Stimulated activated CD4-positive, alpha-beta T cell treated with anti-CD3 and anti-CD28 coated beads, Interleukin-2, amount 100 ng/mL, for 48 hours (primary cell): ENCODE measurements around the gene DOCK4.

ENCODE experiments used
- DNase-seq, 2 donors: peaks; one replicate each; pipeline ENCODE4 v3.0.0-alpha.2; 2020

The DOCK4 gene

DNA sequence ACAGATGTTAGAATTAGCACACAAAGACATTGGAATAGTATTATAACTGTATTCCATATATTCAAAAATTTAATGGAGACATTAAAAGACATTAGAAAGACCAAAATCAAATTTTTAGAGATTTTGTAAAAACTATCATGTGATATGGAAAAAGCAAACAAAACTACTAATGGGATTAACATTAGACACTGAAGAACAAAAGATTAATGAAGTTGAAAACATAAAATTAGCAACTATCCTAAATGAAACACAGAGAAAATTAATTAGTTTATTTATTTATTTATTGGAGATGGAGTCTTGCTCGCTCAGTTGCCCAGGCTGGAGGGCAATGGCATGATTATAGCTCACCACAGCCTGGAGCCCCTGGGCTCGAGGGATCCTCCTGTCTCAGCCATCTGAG is 158.8 kb downstream of the DOCK4 start:
- no peak for DNase-seq

DNA sequence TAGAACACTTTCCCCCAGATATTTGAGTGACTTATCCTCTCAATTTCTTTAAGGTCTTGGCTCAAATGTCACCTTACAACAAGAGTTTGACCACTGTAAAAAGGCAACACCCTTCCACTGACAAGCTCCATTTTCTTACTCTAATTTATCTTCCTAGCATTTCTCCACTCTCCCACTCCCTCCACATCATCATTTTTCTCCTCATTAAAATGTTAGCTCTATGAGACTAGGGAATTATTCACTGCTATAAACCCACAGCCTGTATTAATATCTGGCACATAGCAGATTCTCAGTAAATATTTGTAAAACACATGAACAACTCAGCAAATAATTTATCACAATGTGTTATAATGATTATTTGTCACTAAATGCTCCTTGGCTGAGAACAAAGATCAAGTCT is 161.0 kb downstream of the DOCK4 start:
- DNase-seq = no peak

DNA sequence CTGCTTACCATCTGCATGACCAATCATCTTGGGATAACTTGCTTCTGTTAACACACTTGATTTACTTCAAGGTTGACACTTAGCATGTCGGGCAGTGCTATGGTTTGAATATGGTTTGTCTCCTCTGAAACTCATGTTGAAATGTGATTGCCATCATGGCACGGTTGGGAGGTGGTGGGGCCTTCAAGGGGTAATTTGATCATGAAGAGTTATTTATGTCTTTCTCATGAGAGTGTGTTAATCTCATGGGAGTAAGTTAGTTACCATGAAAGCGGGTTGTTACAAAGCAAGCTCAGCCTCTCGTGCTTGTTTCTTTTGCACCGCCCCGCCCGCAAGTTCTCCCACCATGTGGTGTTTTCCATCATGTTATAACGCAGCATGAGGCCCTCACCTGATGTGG is 163.6 kb downstream of the DOCK4 start:
- DNase-seq = no peak

DNA sequence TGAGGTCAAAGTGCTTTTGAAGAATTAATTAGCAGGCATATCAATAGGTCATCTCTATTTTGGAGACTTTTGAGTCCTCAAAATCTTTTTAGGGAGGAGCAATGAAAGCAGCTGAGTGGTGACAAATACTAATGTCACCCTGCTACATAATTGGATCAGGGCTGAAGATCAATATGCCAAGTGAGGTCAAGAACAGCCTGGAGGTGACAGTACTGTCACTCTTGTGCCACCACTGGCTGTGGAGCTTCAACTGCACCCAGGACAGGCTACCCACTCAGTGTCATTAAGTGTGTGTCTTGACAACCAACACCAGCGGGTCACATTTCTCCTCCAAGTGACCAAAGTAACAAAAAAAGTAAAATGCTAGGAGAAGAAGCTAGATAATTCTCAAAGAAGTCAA is 167.8 kb downstream of the DOCK4 start:
- DNase-seq = no peak

DNA sequence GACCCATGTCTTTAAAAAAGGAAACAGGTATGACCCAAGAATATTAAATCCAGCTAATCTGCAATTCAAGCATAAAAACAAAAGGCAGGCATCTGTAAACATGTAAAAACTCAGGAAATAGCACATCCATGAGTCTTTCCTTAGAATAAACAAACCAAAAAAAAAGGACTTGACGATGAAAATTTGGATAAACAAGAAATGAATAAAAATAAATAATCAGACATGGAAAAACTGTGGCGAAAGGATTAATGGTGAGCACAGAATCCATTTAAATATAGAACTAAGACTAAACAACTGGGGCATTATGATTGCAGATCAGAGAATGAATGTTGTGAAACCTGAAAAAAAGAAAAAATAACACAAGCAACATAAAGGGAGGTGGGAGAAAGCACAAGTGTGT is 170.1 kb downstream of the DOCK4 start:
- DNase-seq = no peak

DNA sequence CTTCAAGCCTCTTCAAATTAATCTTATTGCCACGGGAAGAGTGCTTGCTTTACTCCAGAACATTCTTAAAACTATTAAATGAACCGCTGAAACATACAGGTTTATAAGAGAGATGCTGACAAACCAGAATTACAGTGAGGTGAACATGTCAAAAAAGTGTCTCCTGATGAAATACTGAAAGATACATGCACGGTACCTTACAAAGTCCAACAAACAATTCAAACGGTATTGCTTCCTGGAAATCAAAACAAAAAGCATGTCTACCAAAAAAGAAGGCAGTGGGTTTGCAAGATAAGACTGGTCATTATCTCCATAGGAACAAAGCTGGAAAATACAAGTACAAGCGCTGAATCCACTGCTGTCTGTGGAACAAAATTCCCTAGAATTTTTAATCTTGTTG is 174.5 kb downstream of the DOCK4 start:
- DNase-seq = no peak

DNA sequence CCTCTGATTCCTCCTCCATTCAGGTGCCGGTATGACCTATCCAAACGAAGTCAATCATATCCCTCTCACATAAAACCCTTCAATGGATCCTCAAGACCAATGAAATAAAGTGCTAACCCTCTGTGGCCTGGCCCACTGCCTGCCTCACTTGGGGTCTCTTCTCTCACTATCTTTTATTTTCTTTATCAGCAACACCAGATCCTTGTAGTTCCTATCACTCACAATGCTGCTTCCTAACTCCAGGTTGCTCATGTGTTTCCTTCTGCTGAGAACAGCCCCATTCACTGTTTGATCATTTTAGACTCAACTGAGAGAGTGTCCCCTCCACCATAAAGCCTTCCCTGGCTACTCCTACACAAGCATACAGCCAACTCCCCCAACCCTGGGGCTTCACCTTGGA is 180.6 kb downstream of the DOCK4 start:
- no peak for DNase-seq

DNA sequence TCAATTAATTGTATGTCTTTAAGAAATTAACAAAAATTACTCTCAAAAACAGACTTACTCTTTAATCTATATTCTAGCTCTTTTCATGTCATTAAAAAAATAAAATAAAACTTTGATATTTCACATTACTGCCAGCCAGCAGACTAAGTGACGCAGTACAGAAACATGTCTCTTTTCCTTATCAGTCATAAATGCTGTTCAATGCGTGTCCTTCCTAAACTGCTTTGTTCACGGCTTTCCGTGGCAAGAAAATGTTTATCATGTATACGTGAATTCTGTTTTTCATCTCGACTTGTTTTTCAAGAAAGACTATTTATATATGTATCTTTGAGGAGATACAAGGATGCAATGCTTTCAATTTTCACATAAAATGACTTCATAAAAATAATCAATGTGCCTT is 182.4 kb downstream of the DOCK4 start:
- no peak for DNase-seq

DNA sequence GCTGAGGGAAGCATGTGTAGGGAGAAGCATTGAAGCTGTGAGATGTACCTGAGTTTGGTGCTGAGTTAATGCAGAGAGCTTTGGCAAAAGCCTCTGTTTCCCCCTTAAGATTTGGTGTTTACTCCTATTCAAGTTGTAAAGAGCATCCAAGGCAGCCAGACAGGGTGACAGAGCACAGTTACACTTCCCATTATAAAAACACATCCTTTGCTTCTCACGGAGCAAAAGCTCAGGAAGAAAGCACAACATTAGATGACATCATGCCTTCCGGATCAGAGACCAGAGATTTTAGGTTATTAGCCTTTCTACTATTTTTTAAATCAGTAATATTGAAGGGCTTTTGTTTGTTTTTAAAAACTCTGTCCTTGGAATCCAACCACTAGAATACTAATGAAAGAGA is 182.9 kb downstream of the DOCK4 start:
- no peak for DNase-seq

DNA sequence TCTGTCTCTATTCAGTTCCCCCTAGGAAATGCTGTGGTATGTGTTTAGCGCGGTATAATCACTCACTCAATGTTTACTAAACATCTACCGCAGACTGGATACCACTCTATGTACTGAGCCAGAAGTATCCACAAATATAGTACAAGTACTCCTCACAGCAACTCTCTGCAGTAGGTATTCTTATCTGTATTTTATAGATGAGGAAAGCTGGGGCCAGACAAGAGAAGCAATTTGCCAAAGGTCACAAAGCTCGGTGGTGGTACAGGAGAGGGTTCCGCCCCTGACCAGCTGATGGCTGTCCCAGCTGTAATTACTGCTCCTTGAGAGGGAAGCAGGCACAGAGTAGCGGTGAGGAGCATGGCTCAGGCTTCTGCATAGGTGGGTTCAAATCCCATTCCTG is 184.1 kb downstream of the DOCK4 start:
- no peak for DNase-seq

DNA sequence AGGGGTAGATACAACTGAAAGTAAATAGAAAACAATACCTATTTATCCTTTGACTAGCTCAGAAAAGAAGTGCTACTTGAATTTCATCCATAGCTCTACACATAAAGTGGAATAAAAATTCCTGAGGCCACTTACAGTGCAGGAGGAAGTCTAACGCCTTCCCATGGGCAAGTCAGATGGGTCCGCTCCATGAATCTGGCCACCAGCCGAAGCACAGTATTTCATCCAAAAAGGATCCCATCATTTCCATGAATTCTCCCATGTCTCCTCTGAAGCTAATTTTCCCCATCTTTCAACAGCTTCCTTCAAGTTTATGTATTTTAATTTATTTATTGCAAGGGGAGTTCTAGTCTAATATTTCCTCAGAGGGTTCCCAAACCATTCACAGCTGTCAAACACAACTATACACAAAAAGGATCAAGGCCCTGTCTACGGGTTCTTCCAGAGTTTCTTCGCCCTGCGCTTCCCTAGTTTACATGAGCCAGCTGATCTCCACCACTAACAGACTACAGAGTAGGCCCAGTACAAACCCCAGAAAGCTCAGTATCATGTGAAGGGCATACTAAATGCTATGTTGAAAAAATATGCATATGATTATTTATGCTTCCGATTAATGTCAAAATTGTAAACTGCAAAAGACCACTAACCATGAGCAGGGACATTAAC is 184.7 kb downstream of the DOCK4 start:
- DNase-seq = no peak

DNA sequence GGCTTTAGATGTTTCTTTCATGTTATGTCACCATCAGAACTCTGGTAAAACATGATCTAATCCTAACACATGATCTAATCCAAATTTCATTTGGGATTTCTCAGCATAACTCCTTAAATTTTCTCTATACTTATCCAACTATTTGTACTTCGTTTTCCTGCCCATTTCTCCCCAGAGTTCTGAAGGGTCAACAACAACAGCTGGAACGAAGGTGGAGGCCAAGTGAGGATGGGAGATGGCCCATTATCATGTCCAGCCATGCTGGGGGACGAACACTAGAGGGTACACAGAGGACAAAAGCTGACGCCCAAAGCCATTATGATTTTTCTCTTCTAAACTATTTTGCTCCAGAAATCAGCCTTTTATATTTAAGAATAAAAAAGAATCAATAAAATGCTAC is 185.4 kb downstream of the DOCK4 start:
- DNase-seq = no peak

DNA sequence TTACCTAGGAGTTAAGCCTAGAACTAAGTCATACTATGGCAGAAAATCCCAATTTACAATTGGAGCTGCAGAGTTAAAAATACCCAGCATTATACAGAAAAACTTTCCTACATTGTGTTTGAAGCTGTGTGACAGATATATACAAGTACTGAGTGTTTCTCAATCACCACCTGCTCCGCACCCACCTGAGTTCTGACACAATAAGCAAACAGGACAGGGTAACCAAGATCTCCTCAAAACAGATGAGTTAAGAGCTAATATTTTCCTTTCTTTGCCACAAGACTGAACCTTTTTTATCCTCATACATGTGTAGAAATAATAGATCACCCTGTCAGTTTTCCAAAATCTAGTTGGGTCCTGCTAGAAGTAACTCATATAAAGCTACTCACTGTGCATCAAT is 186.3 kb downstream of the DOCK4 start:
- no peak for DNase-seq

DNA sequence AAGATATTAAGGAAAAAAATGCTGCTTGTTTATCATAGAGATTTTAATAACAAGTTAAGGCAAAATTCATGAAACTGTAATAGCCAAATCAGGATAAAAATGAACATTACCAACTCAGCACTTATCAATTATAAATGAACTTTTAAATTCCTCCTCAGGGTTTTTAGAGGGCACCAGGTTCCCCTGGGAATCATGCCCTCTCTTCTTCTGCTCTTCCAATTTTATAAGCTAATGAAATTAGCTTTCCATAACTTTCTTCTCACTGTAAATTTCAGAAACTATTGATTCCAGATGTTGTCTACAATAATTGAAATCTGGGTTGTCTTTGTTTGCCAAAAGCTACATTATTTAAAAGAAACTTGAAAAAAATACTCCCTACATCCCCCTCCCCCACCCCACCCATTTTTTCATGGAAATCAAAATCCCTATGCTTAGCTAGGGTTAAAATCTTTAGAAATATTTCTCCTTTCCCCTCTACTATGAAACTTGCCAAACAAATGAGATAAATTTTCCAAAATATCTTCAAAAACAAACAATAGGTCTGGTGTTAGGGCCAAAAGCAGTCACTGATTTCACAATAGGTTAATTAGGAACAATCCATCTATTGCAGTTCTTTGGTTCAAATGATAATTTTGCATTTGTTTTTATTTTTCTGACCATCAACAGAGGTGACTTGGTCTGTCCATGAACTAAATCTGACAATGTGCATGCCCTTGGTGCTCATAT is 187.7 kb downstream of the DOCK4 start:
- DNase-seq = no peak

DNA sequence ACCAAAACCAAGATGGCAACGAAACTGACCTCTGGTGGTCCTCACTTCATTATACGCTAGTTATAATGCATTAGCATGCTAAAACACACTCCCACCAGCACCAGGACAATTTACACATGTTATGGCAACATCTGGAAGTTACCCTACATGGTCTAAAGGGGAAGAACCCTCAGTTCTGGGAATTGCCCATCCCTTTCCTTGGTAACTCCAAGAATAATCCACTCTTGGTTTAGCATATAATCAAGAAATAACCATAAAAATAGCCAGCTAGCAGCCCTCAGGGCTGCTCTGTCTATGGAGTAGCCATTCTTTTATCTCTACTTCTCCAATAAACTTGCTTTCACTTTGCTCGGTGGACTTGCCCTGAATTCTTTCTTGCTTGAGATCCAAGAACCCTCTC is 191.1 kb downstream of the DOCK4 start:
- DNase-seq = no peak

DNA sequence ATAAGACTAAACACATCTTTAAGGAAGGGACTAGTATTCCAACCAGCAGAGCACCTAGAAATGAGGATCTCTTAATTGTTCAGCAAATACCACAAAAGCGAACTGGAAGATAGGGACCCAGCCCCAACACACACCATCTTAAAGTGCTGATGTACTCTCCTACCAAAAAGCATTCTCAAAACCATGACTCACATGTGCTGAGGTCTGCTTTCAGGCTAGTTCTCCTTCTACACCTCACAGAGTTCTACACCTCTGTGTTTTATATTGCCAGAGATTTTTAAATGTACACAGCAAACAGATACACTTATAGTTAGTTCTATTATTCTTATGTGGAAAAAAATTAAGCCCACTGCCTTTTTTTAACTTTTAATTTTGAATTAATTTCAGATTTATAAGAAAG is 191.9 kb downstream of the DOCK4 start:
- no peak for DNase-seq

DNA sequence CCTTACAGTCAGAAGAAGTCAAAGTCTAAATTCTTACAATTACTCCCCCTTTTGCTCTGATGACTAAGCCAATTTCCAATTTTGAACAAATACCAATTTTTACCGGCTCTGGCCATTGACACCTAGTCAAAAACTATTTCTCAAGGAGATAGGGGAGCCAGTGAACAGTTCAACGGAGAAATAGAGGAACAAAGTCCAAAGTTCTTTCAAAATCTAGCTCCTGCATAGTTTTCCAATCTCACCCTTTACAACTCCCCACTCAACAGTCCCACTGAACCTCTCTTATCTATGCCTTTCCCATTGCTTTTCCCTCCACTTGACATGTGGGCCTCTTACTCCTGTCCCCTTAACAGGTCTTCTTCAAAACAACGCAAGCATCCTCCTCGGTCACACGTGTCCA is 192.9 kb downstream of the DOCK4 start:
- no peak for DNase-seq

DNA sequence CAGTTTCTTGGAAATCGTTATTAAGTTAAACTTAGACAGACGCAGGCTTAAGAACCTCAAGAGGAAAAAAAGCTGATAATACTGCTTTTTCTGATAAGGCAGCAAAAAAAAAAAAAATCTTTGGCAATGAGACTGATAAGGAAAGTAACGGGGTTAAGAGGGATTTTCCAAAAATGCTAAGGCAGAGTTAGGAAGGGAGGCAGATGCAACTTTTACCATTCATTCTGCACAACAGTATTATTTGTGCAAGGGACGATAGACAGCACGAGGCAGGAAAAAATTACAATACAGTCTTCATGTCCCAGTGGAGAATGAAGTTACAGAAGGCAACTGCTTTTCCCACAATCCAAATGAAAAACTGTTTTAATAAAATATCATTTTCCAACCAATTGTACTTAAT is 194.0 kb downstream of the DOCK4 start:
- no peak for DNase-seq

DNA sequence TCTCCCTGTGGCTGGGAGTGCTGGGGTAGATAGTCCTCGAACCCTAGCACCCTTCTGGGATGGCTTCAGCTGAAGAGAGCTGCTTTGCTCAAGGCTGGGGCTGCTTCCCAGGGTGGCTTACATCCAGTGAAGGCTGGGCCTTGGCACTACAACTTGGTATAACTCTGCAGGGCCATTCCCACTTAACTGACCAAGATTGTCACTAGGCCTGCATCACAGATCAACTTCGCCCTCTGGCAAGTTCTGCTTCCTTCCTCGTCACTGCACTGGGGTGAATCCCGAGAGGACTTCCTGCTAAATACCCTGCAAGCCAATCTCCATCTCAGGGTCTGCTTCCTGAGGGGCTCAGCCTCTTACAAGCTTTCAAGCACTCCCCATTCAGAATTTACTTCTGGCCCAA is 195.2 kb downstream of the DOCK4 start:
- no peak for DNase-seq

DNA sequence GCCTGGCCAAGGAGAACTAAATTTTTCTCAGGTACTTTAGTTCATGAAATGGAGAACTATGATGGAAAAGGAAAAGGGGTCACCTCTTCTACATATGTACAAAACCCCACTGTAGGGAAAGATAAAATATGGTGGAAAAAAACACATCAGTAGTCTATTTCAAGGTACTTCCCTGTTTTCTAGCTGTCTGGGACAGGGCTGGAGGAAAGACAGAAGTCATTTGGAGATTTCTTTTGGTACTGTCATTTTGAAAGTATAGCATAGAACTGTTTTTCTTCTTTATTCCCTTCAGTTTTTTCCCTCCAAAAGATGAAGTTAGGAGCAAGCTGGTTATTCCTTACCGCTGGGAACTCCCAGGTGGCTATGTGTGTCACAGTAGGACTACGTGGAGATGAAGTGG is 196.1 kb downstream of the DOCK4 start:
- DNase-seq = no peak

DNA sequence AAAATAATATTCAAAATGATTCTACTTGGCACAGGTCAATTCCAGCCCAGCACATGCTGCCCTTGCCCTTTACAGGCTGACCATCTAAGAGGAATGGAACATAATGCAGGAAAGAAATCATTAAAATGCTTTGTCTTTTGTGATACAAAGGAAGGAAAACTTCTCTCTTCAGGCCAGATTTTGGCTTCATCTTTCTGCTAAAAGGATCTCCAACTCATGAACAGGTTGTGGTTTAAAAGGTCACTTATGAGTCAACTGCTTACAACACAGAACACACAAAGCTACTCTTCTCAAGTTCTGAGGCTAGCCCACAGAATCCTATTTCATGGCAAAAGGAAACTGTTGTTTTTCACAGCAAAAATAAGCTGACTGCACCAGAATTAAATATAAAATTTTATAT is 197.1 kb downstream of the DOCK4 start:
- DNase-seq = no peak

DNA sequence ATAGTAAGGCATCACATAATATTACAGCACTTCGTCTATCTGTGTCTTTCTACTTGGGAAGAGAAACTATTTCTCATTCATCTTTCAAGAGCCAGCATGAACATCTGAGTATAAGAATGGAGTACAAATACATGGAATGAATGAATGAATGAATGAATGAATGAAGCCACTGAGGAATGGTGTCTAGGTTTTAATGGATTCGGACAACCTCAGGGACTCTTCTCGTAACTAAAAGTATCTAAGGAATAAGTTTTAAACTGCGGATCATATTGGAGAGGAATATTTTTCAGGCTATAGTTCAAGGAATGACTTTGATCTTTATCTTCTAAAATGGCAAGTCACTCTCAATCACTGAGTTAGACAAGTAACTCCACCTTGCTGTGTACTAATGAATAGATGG is 199.0 kb downstream of the DOCK4 start:
- DNase-seq = no peak

DNA sequence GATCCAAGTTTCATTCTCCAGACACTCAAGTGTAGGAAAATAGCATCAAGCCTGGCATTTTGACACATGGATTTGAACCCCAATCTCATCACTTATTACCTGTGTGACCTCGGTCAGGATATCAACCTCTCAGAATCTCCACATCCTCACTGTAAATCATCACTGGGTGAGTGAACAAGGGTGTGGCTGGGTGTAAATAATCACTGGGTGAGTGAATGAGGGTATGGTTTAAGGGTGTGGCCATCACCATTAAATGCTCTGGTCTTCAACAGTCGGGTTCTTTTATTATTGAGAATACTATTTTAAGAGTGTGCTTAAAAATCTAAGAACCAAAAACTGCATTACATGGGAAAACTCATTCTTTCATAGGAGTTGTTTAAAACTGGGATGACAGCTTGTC is 200.1 kb downstream of the DOCK4 start:
- DNase-seq = no peak

DNA sequence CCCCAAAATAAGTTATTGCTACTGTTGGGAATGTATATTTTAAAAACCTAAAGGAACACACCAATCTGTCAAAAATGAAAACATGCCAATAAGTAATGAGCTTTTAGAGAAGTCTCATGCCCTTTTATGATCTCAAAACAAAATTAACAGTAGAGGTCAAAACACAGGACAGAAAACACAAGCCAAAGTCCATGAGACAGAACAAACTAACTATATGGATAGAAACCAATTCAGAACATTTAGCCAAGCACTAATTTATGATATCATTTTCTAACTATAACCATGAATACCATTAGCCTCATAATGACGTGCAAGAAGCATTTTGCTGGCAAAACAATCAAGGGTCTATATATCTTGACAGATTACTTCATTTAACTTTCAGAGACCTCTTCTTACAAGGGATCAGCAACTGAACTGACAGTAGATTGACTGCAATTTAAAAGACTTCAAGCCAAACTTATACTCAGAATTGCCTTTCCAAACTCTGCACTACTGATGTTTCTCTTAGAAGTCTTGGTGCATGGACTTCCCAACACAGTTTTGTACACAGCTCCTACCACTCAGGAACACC is 200.9 kb downstream of the DOCK4 start:
- DNase-seq = no peak
